RCC 7860 (cell line): ENCODE data around the gene ENKD1.
"Not testable (repeated sequence)": the region's sequence is repeated elsewhere in the genome, so short reads cannot be mapped to it uniquely, and the experiment has no call there.

Experiments
- DNase-seq: peaks from one replicate; pipeline ENCODE4 v3.0.0-alpha.2; 2015; ENCODE audit warnings: low spot score
- FAIRE-seq: peaks from 2 replicates; lab custom pipeline; 2012; peaks lifted over from hg19 to GRCh38; lab: Jason Lieb, UNC

Gene ENKD1, protein sequence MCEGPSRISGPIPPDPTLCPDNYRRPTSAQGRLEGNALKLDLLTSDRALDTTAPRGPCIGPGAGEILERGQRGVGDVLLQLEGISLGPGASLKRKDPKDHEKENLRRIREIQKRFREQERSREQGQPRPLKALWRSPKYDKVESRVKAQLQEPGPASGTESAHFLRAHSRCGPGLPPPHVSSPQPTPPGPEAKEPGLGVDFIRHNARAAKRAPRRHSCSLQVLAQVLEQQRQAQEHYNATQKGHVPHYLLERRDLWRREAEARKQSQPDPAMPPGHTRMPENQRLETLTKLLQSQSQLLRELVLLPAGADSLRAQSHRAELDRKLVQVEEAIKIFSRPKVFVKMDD

DNA sequence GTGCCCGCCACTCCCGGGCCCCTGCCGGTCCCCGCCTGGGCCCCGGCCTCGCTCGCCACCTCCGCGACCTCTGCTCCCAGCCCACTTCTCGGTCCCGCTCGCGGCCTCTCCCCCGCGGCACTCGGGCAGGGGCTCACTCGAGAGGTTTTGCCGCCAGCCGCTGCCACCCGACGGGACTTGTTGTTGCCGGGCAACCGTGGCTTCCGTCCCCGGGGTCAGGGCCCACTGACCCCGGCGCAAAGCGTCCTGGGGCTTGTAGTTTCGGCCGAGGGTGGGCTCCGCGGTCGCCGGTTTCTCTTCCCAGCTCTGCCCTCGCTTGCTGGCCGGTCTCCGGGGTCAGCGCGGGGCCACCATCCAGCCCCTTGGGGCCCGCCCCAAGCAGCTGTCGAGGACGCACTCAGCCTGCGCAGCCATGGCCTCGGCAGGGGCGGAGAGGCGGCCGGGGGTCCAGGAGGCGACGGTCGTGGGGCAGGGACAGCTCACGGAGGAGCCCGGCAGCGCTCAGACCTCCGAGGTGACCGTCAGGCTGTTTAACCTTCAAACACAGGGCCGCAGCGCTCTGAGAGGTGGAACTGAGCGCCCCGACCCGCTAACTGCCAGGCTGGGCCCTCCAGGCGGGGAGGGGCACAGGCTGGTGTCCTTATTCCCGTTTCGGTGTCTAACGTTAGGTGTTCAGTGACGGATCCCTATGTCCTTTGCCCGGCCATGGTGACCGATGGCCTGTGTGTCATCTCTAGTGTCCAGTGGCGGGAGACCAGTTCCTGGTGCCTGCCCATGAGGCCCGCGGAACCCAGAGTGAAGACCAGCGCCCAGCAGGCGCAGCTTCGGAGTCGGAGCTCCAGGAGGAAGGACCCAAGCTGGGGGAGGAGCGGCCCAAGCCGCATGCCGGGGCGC lies at the start of gene ENKD1, which contains the start of gene C16orf86:
ENKD1 (minus strand) TSS at position 192 of the 894 bp plus-strand sequence. CDS start 308 bp downstream, outside the sequence.
C16orf86 (plus strand) TSS at position 256 of the 894 bp plus-strand sequence; CDS start at position 413, 157 bp downstream.
- no peak for FAIRE-seq
- DNase-seq, result peak; percentile 58

DNA sequence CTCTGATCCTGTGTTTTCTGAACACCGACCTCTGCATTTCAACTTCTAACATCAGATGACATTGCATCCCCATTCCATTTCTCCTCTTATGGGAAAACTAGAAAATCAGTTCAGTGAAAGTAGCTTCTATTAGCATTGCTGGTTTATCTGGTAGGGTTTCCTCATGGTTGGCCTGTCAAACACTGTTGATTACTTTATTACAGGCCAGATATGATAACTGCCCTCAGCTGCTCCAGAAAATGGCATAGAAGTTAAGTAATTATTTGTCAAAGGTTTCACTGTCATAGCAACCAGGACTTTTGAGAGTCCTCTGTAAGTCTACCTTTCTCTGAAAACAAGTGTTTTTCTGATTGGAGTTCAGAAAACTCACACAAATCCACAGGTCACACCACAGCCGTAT lies 49.5 kb upstream of the ENKD1 start:
- DNase-seq (no peak), FAIRE-seq (no peak)

DNA sequence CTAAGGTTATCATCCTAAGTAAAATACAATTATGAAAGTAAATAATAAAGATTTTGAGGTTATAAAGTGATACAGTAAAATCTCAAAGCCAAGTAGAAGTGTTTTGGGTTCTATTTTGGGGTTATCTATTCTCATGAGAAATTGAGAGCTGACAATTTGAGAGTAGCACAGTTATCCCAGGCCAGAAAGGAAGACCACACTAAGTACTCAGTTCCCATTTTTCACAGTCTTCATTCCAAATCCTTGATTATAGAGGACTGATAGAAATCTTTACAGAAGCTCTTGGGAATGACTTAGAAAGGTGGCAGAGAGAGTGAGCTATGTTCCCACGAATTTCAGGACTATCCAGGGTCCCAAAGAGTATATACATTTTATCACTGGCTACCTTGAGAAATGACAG lies 48.0 kb upstream of the ENKD1 start:
- DNase-seq (no peak), FAIRE-seq (no peak)

DNA sequence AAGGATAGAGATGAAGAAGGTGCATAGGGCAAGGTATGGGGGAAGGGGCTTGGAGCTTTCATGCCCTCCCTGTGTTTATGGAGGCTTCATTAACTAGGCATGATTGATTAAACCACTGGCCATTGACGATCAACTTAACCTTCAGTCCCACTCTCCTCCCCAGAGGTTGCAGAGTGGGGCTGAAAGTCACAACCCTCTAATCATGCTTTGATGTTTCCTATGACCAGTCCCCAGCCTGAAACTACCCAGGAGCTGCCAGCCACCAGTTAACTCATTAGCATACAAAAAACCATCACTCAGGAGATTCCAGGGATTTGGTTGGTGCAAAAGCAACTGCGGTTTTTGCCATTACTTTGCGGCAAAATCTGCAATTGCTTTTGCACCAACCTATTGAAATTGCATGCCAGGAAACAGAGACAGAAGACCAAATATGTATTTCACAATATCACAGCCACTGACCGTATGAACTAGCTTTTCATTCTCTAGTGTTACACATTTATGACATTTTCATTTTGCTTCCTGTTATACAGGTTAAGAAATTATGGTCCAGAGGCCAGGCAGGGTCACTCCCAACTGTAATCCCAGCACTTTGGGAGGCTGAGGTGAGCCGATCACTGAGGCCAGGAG lies 47.2 kb upstream of the ENKD1 start:
- no peak for FAIRE-seq
- DNase-seq, result no peak

DNA sequence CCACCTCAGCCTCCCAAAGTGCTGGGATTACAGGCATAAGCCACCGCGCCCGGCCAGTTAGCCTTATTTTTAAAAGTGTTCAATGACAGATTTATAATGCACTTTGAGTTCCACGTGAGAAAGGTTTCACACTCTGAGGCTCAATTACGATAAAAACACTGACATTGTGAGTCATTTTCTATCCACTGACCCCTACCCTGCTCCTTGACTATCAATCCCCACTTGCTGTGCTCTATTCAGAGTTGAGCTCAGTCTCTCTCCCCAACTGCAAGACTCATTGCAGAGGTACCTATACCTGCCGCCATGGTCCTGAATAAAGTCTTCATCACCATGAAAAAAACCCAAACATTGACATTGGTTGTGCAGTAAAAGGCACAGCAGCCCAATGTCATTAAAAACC lies 44.1 kb upstream of the ENKD1 start:
- no peak for DNase-seq
- no peak for FAIRE-seq

DNA sequence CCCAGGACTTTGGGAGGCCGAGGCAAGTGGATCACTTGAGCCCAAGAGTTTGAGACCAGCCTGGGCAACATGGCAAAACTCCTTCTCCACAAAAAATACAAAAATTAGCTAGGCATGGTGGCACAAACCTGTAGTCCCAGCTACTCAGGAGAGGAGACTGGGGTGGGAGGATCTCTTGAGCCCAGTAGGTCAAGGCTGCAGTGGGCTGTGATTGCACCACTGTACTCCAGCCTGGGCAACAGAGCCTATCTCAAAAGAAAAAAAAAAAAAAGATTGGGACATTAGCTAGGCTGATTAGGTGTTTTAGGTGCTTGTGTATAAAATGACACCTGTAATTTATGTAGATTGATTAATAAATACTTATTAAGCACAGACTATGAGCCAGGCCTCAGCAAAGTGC lies 42.5 kb upstream of the ENKD1 start:
- DNase-seq (no peak), FAIRE-seq (no peak)

DNA sequence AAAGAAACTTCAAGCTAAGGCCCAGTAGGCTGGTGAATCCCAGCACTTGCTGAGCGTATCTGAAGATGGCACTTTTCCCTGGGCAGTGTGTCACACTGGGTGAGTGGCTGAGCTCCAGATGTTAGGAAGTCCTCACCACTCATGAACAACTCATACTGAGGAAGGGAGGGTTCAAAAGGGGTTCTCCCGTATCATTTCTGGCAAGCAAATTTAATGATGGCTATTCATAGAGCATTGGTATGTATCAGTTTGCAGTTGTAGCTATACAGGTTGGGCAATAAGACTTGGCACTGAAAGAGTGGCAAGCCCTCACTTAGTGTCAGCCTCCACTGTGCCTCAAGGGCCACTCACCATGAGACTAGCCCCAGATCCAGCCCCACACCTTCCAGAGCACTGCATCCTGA lies 41.8 kb upstream of the ENKD1 start:
- no peak for FAIRE-seq
- DNase-seq, result no peak

DNA sequence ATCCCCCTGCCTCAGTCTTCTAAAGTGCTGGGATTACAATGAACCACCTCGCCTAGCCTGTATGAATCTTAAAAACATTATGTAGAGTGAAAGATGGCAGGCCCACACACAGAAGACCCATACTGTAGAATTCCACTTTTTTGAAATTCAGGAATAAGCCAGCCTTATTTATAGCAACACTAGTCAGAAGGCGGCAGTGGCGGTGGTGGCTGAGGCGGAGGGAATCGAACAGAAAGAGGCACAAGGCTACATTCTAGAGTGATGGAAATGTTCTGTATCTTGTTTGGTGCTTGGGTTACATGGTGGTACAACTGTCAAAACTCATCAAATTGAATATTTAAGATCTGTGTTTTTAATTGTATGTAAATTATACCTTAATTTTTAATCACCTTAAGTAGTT lies 41.2 kb upstream of the ENKD1 start:
- FAIRE-seq (no peak), DNase-seq (no peak)

DNA sequence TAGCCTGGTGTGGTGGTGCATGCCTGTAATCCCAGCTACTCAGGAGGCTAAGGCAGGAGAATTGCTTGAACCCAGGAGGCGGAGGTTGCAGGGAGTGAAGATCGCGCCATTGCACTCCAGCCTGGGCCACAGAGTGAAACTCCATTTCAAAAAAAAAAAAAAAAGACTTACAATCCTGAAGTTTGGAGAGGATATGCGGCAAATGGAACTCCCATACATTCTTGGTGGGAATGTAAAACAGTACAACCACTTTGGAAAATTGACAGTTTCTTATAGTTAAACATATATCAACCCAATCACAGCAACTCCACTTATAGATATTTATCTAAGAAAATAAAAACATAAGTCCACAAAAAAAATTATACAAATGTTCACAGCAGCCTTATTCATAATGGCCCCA lies 40.7 kb upstream of the ENKD1 start:
- FAIRE-seq, result no peak
- DNase-seq, result no peak

DNA sequence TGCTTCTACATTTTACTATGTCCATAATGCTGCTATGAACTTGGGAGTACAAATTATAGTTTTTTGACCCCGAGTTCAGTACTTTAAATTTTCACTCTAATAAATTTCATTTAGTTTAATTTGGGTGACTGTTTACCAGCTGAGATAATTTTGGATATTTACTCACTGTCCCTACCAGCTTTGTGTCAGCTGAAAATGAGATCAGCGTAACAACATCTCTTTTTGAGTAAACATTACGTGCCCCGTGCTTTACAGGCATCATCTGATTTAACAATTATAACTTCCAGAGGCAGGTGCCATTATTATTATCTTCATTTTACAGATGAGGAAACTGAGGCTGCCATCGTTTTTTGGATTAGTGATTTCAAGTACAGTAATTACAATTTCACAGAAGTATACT lies 37.6 kb upstream of the ENKD1 start:
- DNase-seq (no peak), FAIRE-seq (no peak)

DNA sequence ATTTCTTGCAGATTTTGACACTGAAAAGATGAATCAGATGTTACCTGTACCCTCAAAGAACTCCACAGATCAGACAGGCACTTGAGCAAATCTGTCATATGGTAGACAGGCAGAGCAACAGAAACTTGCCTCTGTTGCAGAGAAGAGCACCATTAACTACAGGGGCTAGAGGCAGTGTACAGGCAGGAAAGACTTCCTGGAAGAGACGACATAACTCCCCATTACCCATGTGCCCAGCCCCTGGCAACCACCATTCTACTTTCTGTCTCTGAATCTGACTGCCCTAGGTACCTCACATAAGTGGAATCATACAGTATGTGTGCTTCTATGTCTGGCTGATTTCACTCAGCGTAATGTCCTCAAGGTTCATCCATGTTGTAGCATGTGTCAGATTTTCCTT lies 37.1 kb upstream of the ENKD1 start:
- DNase-seq, result no peak
- no peak for FAIRE-seq

DNA sequence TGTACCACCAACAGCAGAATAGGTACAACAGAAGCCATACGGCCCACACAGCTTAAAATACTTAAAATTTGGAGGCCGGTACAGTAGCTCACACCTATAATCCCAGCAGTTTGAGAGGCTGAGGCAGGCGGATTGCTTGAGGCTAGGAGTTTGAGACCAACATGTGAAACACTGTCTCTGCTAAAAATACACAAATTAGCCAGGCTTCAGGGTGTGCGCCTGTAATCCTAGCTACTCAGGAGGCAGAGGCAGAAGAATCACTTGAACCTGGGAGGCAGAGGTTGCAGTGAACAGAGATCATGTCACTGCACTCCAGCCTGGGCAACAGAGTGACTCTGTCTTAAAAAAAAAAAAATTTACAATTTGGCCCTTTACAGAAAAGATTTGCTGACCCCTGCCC lies 35.6 kb upstream of the ENKD1 start:
- DNase-seq, result no peak
- FAIRE-seq, result no peak

DNA sequence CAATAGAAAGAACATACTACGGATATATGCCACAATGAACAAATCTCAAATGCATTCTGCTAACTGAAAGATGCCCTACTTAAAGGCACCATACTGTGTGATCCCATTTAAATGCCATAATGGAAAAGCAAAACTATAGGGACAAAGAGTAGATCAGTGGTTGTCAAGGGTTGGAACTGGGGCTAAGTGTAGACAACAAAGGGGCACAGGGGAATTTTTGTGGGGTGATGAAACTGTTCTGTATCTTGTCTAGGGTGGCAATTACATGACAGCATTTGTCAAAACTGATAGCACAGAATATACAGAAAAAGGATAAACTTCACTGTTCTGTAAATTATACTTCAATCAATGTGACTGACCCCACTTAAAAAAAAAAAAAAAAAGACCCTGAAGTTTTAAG lies 34.9 kb upstream of the ENKD1 start:
- DNase-seq (no peak), FAIRE-seq (no peak)

DNA sequence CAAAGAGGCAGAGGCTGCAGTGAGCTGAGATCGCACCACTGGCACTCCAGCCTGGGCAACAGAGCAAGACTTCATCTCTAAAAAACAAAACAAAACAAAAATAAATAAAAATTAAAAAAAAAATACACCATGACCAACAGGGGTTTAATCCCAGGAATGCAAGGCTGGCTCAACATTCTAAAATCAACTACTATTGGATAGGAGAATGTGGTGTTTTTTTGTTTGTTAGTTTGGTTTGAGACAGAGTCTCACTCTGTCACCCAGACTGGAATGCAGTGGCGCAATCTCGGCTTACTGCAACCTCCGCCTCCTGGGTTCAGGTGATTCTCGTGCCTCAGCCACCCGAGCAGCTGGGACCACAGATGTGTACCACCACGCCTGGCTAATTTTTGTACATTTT lies 32.7 kb upstream of the ENKD1 start:
- no peak for FAIRE-seq
- no peak for DNase-seq

DNA sequence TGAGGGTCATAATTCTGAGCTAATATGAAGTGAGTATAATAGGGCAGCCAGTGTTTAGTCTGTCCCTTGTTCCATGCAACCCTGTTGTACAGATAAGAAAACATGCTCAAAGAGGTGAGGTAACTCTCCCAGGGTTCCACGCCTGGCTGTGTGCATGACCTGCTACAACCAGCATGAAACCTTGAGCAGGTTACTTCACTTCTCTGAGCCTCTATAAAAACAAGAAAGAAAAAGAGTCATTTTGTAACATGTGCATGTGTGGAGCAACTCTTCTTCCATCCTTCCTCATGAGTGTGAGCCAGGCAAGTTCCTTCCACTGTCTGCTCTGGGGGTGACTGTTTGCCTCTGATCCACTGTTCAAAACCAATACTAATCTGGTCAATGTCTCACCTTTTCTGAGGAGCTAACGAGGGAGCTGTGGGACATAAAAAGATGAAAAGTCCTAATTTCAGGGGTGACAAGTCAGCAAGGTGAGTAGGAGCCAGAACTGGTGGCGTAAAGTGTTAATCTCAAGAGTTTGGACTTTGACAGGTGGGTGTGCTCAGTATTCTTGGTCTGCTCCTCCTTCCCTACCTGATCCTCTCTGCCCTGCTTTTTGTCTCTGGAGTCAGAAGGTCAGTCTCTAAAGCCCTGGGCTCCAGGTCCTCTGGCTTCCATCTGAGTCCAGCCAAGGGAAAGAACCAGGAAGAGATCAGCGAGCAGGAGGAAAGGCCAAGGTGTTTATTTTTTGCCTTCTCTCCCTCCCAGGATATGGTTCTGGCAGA lies 31.1 kb upstream of the ENKD1 start:
- FAIRE-seq (no peak), DNase-seq (no peak)

DNA sequence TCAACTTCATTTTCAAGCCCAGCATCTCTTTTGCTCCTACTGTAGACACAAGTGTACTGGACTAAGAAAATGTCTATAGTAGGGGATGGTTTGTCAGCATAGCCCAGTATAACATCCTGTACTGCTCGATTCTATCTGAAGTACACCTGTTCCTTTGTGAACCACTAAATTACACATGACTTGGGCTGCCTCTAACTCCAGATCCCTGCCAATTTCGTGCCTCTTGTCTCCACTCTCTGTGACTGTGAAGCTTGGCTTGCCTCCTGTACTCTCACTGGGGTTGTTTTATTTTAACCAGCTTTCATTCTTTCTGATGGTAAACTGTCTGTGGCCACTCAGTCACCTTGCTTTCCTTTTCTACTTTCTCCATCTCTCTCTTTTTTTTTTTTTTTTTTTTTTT lies 28.1 kb upstream of the ENKD1 start:
- DNase-seq (no peak), FAIRE-seq (no peak)

DNA sequence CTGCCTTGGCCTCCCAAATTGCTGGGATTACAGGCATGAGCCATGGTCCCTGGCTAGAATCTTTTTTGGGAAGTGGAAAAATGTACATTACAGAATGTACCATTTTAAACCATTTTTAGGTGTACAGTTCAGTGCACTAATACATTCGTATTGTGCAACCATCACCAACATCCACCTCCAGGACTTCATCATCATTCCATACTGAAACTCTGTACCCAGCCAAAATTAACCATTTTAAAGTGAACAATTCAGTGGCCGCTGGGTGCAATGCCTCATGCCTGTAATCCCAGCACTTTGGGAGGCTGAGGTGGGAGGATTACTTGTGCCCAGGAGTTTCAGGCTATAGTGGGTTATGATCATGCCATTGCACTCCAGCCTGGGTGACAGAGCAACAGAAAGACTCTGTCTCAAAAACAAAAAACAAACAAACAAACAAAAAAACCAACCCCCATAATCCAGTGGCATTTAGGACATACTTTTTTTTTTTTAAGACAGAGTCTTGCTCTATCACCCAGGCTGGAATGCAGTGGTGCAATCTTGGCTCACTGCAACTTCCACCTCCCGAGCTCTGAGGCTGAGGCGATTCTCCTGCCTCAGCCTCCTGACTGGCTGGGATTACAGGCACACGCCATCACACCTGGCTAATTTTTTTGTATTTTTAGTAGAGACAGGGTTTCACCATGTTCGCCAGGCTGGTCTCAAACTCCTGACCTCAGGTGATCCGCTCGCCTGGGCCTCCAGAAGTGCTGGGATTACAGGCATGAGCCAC lies 27.2 kb upstream of the ENKD1 start:
- DNase-seq, FAIRE-seq: not testable (repeated sequence)

DNA sequence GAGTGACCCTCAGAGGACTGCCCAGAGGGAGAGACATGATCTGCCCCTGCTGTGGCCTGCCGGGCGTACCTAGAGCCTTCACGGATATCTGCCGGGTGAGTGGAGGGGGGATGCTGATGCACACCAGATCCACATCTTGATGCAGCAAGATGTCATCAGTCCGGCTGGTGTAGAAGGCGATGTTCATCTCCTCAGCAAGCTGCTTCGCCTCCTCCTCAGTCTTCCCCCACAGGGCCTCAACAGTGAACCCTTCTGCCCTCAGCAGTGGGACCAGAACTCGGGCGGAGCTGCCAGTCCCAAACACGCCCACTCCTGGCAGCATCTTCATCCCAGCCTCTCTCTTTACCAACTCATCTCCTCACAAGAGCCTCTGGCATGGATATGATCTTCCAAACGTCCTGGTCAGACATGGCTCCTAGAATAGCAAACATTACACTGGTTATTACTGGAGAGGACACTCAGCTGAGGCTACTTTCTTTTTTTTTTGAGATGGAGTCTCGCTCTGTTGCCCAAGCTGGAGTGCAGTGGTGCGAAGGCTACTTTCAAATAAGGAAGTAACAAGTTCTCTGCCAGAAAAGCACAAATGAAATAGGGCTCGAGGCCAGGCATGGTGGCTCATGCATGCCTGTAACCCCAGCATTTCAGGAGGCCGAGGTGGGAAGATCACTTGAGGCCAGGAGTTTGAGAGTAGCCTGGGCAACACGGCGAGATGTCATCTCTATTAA lies 19.0 kb upstream of the ENKD1 start:
- FAIRE-seq, result no peak

DNA sequence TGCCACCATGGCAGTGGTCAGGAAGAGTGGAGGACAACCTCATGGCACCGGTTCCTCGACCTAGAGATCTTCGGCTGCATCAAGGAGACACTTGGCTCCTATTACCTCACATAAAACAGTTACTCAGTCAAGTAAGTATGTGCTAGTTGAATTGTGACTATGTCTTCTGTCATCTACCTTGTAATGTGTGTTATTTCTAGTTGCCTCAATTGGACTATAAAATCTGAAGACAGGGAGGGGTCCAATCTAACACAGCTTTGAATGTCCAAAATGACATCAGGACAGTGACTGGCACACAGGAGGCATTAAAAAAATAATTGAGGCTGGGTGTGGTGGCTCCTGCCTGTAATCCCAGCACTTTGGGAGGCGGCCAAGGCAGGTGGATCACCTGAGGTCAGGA lies 17.2 kb upstream of the ENKD1 start:
- FAIRE-seq, result no peak
- DNase-seq, result no peak

More for the DNA sequence above, 19.0 kb upstream of the ENKD1 start:
- no peak for DNase-seq
